Fibroblast of skin of right quadriceps (primary cell): Measurements from ENCODE around the gene METRNL.

ENCODE experiments used
- DNase-seq: peaks from one replicate; pipeline ENCODE4 v3.0.0-alpha.2; 2013

Gene METRNL

DNA sequence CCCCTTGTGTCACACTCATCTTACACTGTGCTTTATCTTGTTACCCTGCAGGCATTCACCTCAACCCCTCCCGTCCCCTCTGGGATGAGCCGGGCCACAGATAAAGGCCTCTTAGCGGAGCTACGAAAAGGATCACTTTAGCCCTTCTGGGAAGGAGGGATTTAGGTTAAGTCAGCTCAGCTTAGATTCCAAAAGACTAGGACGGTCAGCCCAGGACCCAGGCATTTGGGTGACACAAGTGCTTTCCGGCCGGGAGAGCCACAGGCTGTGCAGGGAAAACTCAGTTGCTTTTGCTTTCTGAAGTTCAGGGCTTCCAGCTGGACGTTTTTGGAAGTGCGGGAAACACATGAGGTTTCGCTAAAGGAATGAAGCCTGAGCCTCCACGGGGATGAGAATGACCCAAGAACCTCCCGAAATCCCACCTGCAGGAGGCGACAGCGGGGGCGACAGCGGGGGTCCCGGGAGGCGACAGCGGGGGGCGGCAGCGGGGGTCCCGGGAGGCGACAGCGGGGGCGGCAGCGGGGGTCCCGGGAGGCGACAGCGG is 11.6 kb upstream of the METRNL start:
- no peak for DNase-seq

DNA sequence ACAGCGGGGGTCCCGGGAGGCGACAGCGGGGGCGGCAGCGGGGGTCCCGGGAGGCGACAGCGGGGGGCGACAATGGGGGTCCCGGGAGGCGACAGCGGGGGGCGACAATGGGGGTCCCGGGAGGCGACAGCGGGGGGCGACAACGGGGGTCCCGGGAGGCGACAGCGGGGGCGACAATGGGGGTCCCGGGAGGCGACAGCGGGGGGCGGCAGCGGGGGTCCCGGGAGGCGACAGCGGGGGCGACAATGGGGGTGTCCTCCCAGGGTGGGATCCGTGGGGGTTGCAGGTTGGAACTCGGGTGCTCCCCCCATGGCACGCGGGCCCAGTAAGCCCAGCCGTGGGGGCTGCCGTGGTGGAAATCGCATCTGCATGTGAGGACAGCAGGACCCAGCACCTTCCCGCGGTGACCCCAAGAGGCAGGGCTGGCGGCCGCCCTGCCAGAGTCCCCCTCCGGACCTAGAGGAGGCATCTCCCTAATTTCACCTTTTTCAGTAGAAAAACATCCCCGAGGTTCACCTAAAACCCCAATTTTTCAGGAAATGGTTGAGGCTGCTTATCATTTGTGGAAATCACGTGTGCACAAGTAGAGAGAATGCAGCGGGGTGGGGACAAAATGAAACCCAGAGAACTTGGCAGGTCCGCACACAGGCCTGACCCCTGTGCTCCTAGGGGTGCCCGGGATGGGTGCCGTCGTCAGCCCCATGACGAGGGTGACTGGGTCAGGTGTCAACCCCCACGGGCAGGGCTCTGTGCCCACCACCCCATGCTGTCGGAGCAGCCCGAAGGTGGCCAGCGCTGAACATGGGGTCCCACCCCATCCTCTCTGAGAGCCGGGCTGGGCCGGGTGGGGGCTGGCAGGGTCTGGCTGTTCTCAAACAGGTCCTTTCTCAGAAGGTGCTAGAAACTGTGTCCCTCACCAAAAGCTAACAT is 10.5 kb upstream of the METRNL start:
- no peak for DNase-seq

DNA sequence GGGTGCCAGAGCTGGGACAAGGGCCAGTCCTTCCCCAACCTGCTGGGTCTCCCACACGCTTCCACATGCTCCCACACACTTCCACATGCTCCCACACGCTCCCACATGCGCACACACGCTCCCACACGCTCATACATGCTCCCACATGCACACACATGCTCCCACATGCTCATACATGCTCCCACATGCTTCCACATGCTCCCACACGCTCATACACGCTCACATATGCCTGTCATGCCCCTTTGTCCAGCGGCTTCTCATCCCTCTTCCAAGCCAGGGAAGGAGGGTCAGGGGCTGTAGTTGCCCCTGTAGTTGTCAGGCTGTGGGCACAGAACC is 9.9 kb upstream of the METRNL start:
- no peak for DNase-seq

DNA sequence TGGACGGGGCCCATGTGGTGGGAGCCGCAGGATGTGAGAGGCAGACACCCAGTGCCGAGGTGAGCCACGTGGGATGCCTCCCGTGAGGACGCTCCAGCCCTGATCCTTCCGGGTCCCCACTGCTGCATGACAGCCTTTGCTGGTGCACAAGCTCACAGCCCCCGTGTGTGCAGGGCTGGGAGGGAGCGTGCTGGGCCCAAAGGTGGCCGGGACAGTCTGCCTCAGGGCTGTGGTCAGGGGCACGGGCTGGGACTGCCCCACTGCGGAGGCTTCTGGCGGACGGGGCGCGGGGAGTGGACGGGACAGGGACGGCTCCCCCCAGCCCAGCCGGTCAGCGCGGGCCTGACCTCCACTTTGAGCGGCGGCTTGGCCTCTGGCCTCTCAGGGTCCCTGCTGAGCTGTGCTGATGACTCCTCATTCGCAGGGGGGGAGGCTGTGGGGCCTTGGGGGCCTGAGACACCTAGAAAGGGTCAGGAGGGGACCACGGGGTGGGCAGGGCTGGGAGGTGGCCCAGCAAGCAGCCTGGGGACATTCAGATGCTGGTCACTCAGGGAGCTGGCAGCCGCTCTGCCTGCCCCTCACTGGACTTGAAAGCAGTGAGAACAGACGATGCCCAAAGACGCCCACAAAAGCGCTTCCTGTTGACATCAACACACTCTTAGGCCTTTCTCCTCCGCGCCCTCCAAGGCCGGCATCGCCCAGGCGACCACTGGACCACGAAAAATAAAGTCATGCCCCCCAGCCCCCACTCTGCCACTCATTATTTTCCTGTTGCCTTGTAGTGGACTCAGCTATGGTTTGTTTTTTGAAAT is 9.3 kb upstream of the METRNL start:
- no peak for DNase-seq

DNA sequence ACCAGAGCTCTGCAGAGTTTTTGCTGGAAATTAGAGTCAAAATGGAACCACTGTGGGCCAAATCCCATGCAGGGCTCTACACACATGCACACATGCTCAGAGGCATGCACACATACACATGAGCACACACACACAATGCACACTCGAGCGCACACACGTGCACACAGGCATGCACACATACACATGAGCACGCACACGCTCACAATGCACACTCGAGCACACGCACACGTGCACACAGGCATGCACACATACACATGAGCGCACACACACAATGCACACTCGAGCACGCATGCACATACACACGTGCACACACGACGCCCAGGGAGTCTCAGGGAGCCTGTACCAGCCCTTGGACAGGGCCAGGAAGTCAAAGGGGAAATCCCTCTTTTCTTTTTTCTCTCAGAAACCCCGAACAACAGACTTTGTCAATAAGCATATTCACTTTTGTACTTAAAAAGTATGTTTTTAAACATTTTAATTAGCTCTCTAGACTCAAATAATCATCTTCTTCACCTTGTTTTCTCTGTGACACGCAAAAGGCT is 8.5 kb upstream of the METRNL start:
- DNase-seq, result no peak

DNA sequence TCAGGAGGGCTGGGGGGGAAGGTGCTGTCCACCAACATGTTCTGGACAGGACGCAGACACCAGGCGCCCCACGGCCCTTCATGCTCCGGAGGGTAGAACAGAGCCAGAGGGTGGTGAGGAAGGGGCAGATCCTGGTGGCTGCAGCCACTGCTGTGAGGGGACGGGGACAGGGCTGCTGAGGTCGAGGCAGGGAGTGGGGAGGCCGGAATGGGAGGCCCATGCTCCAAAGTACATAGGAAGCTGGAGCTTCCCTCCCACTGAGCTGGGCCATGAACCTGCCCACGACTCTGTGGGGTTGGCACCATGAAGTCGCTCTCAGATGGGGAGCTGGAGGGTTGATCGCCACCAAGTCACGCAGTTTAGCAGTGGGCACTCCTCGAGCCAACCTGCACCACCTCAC is 8.0 kb upstream of the METRNL start:
- no peak for DNase-seq

DNA sequence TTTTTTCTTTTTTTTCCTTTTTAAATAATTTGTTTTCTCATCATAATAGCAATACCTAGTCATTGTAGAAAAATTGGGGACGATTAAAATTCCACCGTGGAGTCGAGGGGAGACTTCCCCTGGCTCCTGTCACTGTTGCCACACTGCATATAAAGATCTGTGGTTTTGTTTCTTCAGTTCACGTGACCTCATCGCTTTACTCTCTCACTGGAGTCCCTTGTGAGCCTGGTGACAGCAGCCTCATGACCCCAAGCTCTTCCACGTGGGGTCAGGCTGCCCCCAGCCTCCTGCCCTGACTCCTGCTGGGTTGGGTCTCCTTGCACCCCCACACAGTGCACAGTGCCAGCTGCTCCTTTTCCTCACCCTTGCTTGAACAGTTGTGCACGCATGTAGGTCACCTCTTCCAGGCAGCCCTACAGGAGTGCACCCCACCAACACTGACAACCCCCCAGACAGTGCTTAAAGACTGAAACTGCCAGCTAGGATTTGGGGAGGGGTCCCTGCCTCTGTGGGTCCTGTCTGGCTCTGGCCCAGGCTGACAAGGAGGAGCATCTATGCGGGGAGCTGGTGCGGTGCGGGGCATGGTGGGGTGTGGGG is 7.3 kb upstream of the METRNL start:
- DNase-seq, result no peak

DNA sequence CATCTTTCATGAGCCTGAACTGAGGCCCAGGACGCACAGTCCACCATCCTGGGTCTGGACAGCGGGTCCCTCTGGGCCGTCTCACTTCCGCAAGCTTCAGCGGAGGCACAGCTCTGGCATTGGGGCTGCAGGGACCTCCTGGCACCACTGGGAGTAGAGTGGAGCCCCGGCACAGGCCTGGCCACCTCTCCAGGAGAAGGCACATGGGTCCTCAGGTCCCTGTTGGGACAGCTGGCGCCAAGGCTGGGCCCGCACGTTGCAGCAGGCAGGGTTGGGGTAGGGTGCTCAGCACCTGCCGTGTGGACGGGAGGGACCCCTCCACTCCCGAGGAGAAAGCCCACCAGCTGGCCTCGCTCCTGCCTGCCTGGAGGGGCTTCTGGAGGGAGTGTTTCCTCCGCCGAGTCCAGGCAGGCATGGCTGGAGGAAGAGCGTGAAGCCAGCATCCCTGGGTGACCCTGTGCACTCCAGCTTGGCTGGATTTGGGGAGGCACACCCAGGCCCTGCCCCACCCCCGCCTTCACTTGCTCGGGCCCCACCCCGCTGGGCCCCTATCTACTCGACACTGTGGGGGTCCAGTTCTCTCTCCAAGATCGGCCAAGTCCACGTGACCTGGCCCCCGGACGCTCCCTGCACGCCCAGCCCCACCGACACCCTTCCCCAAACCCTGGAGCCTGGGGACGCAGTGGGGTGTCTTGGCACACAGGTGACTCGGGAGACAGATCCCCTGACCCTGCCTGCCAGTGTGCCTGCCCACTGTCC is 6.6 kb upstream of the METRNL start:
- DNase-seq, result no peak

DNA sequence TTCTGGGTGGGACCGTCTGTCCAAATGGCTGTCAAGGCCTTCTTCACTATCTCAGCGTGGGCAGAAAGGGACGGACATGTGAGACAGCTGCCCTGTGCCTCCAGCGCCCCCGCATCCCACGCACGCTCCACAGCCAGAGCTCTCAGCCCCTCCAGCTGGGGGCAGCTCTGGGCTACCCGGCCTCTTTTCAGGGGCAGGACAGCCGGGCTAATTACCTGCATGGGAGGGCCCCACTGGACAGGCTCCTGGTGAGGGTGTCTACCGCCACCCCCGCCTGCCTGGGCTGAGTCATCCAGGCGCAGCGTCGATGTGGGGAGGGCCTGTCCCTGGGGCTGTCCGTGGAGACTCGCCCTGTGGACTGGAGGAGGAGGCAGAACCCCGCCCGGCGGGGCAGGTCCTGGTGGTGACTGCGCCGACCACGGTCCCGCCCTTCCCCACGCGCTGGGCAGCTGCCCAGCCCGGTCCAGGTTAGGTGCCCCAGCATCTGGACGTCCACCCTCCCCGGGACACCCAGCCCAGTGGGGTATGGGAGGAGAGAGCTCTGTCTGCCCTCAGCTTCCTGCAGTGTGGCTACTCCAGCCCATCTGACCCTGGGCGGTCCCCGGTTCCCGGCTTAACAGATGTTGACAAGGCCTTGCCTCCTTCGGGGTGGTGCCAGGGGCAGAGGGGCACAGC is 5.9 kb upstream of the METRNL start:
- no peak for DNase-seq

DNA sequence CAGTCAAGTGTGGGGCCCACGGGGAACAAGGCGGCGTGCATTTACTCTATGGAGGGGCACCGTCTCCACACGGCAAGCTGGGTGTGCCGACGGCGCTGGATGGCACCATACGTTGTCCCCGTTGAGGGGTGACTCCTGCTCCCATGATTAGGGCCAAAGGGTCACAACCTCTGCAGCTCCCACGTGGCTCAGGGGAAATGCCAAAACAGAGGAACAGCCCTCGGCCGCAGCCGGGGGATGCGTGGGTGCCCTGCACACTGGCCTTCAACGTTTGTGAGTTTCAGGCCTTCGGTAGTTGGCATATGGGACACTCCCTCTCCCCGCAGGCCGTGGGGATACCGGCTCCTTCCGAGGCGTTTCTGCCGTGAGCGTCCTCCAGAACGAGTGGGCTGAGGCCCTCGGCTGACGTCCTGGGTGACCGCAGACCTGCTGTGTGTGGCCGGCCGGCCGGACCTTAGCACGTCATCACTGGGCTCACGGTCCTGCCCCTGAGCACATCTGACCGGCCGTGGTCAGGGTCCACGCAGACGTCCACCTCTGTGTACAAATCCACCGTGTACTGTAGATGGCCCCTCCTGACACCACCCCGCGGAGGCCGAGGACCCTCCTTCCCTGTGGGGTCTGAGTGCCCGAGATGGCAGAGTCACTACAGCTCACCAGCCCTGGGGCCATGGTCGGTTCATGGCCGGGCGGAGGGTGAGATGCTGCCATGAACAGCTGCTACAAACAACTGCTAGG is 4.8 kb upstream of the METRNL start:
- DNase-seq, result no peak

DNA sequence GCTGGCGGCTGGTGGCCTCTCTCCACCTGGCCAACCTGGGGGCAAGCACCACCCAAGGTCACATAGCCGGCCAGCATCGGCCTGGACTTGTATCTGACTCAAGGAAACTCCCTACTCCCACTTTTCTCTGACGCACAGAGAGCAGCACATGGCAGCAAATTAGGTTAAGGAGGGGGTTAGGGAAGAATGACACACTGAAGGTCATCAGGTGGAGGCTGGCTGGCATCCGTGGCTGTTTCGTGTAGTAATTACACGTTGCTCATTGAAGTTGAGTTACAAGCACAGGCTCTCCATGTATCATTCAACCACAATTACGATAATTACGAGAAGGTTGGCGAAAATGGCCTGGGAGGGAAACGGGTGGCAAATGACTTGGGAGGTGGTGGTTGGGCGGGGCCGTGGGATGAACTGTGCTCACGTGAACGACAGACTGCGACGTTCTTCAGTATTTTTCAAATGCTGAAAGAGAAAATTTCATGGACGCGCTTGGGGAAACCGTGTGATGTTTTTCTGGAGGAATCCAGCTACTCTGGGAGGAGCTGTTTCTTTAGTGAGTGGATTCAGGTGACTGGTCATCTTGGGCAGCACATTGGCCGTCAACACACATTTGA is 4.0 kb upstream of the METRNL start:
- DNase-seq, result no peak

DNA sequence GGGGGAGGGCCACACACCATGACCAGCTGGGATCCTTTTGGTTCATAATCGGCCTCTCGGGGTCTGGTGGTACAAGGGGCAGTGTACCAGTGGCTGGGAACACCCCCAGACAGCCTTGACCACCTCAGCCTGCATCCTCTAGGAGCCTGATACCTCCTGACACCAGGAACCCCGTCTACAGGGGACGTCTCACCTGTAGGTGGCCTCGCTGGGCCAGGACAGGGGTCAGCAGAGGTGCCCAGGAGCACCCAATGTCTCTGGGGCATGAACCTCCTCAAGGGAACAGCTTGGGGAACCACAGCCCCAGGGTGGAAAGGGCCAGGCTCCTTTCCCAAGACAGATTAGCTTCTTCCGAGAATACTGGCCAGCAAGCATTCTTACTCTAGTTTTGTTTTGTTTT is 2.5 kb upstream of the METRNL start:
- no peak for DNase-seq

DNA sequence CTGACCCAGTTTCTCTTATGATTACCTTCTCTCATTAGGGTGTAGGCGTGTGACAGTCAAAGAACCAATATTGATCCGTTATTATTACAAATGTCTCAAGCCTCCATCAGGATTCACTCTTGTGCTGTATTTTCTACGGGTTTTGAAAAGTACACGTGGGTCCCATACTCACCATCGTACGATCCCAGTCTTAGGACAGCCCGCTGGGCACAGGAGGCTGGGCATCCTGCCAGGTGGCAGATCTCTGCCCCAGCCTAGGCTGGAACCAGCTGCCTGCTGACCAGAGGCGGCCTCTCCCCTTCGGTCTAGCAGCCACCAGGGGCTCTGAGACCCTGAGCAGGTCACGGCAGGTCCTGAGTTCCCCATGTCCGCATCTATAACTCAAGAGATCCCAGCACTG is 2.0 kb upstream of the METRNL start:
- no peak for DNase-seq

DNA sequence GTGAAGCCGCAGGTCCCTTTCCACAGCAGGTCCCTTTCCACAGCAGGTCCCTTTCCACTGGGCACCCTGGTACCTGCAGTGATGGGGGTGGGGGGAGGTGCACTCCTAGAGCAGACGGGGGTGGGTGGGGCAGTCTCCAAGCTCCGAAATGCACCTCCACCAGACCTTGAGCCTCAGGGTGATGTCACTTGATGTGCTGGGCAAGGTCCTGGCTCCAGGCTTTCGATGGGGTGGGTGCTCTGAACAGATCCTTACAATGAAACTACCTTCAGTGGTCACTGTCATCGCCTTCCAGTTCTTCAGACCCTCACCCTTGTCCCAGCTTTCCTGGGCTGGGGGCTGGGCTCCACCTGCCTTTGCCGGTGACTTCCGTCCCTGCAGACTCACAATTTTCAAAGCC is 1.5 kb upstream of the METRNL start:
- DNase-seq, result no peak

DNA sequence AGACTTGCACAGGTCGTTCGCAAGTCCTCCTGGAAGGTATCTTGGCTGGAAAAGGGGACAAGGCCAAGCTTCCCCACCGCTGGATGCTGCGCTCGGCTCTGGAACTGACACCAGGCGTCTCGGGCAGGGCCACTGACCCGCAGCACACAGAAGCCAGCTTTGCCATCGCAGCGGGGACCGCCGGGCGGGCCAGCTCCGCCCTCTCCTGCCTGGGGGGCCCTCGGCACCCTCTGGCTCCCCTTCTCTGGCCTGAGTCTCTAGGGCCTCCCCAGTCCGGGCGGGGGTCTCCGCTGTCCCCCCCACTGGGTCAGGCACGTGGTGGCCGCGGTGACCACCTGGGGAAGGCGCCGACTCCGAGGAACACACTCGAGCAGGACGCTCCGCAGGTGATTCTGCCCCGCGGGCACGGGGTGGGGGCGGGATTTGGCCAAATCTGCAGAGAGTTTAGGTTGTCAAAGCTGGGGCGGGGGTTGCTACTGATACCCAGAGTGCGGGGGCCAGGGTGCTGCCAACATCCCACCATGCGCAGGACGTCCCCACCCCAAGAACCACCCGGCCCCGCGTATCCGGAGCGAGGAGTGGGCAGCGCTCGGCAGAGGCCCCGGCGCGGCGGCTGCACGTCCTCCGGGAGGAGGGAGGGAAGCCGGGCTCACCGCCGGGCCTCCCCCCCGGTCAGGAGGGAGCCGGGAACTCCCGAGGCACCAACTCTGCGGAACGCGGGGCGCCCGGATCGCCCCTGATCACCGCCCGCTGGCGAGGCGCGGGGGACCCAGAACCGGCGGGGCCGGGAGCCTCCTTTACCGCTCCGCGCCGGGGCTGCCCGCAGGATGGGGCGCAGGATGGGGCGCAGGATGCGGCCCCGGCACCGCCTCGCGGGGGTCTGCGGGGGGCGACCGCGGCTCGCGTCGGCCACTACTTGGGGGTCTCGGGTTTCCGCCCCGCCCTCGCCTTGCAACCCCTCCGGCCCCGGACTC is 744 bp upstream of the METRNL start:
- DNase-seq, result no peak

DNA sequence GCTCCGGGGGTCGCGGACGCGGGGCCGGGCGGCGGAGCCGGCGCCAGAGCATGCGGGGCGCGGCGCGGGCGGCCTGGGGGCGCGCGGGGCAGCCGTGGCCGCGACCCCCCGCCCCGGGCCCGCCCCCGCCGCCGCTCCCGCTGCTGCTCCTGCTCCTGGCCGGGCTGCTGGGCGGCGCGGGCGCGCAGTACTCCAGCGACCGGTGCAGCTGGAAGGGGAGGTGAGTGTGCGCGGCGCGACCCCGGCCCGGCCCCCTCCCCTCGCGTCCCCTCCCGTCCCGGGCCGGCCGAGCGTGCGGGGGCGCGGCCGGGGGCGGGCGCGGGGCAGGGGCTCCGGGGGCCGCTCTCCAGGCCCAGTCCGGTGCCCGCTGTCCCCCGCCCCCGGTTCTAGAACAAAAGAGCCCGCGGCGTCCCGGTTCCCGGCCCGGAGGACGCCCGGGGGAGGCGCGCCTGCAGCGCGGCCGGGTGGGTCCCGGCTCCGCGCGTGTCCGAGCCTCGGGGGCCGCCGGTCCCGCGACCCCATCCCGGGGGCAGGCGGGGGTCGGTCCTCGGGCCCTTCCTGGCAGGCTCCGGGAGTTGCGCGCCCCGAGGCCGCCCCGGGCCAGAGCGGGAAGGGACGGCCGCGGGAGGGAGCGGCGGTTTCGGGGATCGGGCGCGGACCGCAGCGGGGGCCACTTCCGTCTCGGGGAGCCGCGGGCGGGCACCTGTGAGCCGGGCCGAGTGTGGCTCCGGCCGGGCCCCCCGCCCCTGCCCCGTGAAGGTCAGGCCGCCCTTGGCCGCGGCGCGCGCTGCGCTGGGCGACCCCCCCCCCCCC is 563 bp downstream of the METRNL start:
- DNase-seq, result no peak

DNA sequence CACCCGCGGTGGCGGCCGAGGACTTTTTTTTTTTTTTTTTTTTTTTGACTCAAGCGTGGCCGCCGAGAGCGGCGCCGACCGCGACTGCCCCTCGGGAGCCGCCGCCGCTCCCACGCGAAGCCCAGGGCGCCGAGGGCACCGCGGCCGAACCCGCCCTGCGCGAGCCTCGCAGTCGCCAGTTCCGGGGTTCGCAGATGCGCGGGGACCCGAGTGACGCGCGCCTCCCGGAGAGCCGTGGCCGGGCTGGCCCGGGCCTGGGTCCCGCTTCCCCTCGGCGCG is 1.1 kb downstream of the METRNL start:
- DNase-seq, result no peak

DNA sequence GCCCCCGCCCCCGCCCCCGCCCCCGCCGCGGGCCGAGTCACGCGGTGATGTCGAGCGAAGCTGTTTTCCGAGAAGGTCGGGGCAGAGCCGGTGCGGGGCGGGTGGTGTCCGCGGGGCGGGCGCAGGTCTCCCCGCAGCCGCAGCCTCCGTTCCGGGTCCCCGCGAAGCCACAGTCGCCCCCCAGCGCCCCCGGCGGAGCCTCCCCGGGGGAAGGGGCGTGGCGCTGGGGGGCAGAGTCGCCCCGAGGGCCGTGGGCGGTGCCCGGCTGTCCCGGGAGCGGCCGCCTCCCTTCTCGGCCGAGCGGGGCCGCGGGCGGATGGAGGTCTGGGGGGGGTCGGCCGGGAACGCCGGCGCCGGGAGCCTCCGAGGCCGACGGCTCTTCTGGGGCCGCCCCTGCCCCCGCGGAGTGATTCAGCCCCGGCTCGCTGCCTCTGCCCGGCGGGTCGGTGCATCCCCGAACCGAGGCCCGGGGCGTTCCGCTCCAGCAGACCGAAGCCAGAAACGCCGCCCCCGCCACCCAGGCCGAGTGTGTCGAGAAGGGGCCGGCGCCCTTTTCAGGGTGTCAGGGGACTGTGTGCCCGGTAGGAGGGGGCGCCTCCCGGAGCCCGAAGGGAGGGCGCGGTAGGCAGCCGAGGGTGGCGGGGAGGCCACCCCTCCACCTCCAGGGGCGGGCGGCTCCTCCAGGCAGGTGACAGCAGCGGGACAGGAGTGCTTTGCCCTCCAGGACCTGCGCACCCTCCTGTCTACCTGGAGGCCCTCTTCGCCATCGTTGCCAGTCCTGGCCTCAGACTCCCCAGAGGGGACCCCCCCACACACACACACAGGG is 1.7 kb downstream of the METRNL start:
- peak; percentile 29 for DNase-seq
